Measurements from ENCODE around the gene CDR2L. TPM values are rescaled to one million over a fixed set of nuclear protein-coding genes. Genes with fewer than 3 reads are reported as not detected.
A peak's percentile ranks its signal among the peaks of the same experiment; 100 is the strongest.

CDR2L gene
- polyA plus RNA-seq, 3 donors: 0.05 TPM; not detected in 2

DNA sequence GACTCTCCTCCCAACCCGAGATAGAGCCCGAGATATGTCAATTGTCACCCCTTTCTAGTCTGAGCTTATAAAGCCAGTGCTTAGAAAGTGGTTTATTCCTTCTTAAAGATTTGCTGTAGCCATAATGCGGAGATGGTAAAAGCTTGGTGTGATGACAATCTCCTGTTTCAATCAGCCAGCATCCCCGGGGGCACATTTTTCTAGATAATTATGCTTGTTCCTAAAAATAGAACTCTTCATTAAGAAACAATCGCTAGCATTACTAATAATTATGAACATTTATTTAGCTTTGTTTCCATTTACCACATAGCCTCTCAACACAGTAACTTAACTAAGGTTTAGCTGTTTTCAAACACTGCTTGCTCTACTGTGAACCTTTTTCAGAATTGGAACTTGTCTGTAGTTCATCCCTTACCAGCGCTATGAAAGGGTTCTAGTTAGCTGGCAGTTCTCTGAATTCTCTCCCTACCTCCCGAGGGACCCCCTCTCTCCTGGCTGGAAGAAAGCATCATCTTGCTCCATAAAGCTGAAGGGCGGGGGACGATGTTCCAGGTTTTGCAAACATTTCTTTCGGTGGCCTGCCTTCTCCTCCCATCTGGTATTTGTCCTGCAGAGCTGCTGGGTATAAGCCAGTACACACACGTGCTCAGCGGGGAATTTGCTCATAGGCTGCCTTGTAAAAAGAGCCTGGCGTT is 24.1 kb downstream of the CDR2L start:
- no peak overlapping the region for H3K27ac Mint-ChIP-seq

DNA sequence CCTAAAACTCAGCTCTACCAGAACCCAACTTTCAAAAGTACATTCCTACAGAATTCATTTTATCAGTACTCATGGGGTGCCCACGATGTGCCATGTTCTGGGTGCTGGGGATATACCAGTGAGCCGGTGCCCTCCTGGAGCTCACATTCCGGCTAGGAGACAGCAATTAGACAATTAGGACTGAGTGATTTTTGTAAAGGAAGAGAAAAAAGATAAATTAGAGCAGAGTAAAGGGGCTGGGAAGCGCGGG is 24.6 kb downstream of the CDR2L start:
- Histone ChIP-seq H3K36me3 (replicated peaks in 1 of 2; ENCODE audit: control insufficient read depth in 1 of 2, insufficient read depth in 2 of 2, low read length in 2 of 2) (peaks cover 9 to 10% of the 10 kb centered on the region in 2 donors), H3K27ac (ENCODE audit: low read depth in 1 of 2, low read length in 2 of 2) (peak overlapping the region in 1 of 2 donors; percentile 18), H3K27me3 (ENCODE audit: control insufficient read depth in 2 of 2, insufficient read depth in 2 of 2, low read length in 2 of 2) (no peaks in the 10 kb centered on the region), H3K4me1 (ENCODE audit: control insufficient read depth in 1 of 2, insufficient read depth in 2 of 2, low read length in 2 of 2) (peaks cover 17 to 22% of the 10 kb centered on the region in 2 donors), H2AFZ (ENCODE audit: insufficient read depth, low read depth, low read length, poor library complexity, severe bottlenecking) (peak overlapping the region; percentile 97), H3K9ac (ENCODE audit: insufficient read depth, low read length, poor library complexity, severe bottlenecking) (peak overlapping the region; percentile 82), H4K20me1 (ENCODE audit: insufficient read depth, low read length) (peaks cover 20% of the 10 kb centered on the region), H3K9me3 (replicated peaks in 1 of 2; ENCODE audit: control insufficient read depth in 1 of 2, insufficient read depth in 1 of 2, low read length in 2 of 2) (no peaks in the 10 kb centered on the region), H3K4me2 (replicated peaks; ENCODE audit: extremely low read depth, low read length, poor library complexity, severe bottlenecking) (peak overlapping the region; percentile 94), H3K4me3 (replicated peaks in 1 of 3; ENCODE audit: low read depth in 2 of 3, low read length in 3 of 3) (peak overlapping the region; percentile 90 to 97 (median 94)), H3K79me2 (ENCODE audit: insufficient read depth, low read length) (peaks cover 19% of the 10 kb centered on the region)
- peaks cover 20% of the 10 kb centered on the region for H3K4me1 Mint-ChIP-seq
- peaks cover 11 to 12% of the 10 kb centered on the region in 2 donors for H3K36me3 Mint-ChIP-seq
- peak overlapping the region; percentile 93 to 97 for H3K4me3 Mint-ChIP-seq
- no peaks in the 10 kb centered on the region for H3K9me3 Mint-ChIP-seq
- WGBS (ENCODE audit: insufficient coverage): 70% methylated on average over 4 of the region's 5 CpGs
- DNase-seq: no peak
- peak overlapping the region in 1 of 7 donors; percentile 56 for H3K27ac Mint-ChIP-seq
- intact Hi-C loops (cut with micrococcal nuclease): no loop called here
- H3K27me3 Mint-ChIP-seq (ENCODE audit: low read depth in 3 of 3): peaks cover 1 to 8% (median 4%) of the 10 kb centered on the region in 3 donors
- TF ChIP-seq, protein P1, sequence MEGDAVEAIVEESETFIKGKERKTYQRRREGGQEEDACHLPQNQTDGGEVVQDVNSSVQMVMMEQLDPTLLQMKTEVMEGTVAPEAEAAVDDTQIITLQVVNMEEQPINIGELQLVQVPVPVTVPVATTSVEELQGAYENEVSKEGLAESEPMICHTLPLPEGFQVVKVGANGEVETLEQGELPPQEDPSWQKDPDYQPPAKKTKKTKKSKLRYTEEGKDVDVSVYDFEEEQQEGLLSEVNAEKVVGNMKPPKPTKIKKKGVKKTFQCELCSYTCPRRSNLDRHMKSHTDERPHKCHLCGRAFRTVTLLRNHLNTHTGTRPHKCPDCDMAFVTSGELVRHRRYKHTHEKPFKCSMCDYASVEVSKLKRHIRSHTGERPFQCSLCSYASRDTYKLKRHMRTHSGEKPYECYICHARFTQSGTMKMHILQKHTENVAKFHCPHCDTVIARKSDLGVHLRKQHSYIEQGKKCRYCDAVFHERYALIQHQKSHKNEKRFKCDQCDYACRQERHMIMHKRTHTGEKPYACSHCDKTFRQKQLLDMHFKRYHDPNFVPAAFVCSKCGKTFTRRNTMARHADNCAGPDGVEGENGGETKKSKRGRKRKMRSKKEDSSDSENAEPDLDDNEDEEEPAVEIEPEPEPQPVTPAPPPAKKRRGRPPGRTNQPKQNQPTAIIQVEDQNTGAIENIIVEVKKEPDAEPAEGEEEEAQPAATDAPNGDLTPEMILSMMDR (IDR thresholded peaks at IDR 0.05): no peak

More for the DNA sequence above, 24.1 kb downstream of the CDR2L start:
- no peaks in the 10 kb centered on the region for H3K9me3 Mint-ChIP-seq
- H3K36me3 Mint-ChIP-seq: peaks cover 7 to 8% of the 10 kb centered on the region in 2 donors
- WGBS (ENCODE audit: insufficient coverage): 97% methylated on average over 4 of the region's 13 CpGs
- no peak overlapping the region for H3K9ac ChIP-seq (ENCODE audit: insufficient read depth, low read length, poor library complexity, severe bottlenecking)
- no peak overlapping the region for H3K27ac ChIP-seq (ENCODE audit: low read depth in 1 of 2, low read length in 2 of 2)
- TF ChIP-seq, protein P1 (IDR thresholded peaks at IDR 0.05): no peak
- peak overlapping the region; percentile 97 for H2AFZ ChIP-seq (ENCODE audit: insufficient read depth, low read depth, low read length, poor library complexity, severe bottlenecking)
- H3K9me3 ChIP-seq (replicated peaks in 1 of 2; ENCODE audit: control insufficient read depth in 1 of 2, insufficient read depth in 1 of 2, low read length in 2 of 2): no peaks in the 10 kb centered on the region
- H3K4me1 Mint-ChIP-seq: peaks cover 20% of the 10 kb centered on the region
- peaks cover 17% of the 10 kb centered on the region for H4K20me1 ChIP-seq (ENCODE audit: insufficient read depth, low read length)
- intact Hi-C loops (cut with micrococcal nuclease): no loop called here
- H3K4me2 ChIP-seq (replicated peaks; ENCODE audit: extremely low read depth, low read length, poor library complexity, severe bottlenecking): peak overlapping the region; percentile 94
- peaks cover 19% of the 10 kb centered on the region for H3K79me2 ChIP-seq (ENCODE audit: insufficient read depth, low read length)
- no peaks in the 10 kb centered on the region for H3K27me3 ChIP-seq (ENCODE audit: control insufficient read depth in 2 of 2, insufficient read depth in 2 of 2, low read length in 2 of 2)
- H3K27me3 Mint-ChIP-seq (ENCODE audit: low read depth in 3 of 3): peaks cover 1 to 8% (median 4%) of the 10 kb centered on the region in 3 donors
- peaks cover 17 to 22% of the 10 kb centered on the region in 2 donors for H3K4me1 ChIP-seq (ENCODE audit: control insufficient read depth in 1 of 2, insufficient read depth in 2 of 2, low read length in 2 of 2)
- DNase-seq: no peak
- H3K4me3 Mint-ChIP-seq: peak overlapping the region in 1 of 2 donors; percentile 93
- peak overlapping the region in 1 of 3 experiments; percentile 97 for H3K4me3 ChIP-seq (replicated peaks in 1 of 3; ENCODE audit: low read depth in 2 of 3, low read length in 3 of 3)
- peaks cover 4 to 5% of the 10 kb centered on the region in 2 donors for H3K36me3 ChIP-seq (replicated peaks in 1 of 2; ENCODE audit: control insufficient read depth in 1 of 2, insufficient read depth in 2 of 2, low read length in 2 of 2)

All from CD14-positive monocyte (primary cell).